GM19463 (cell line): Measurements from ENCODE around the gene EMCN.

Source experiments
- ATAC-seq: cut with Tn5 transposase; IDR thresholded peaks from one replicate; pipeline ENCODE4 v1.9.1; 2021; ENCODE audit warnings: mild to moderate bottlenecking, moderate library complexity; ENCODE audit not compliant: unreplicated experiment

The EMCN gene

GRCh38 chr4:100494166-100494565 is 23.7 kb downstream of the EMCN start:
- no peak for ATAC-seq

GRCh38 chr4:100493756-100494155 is 24.1 kb downstream of the EMCN start:
- ATAC-seq: no peak

GRCh38 chr4:100492129-100492528 is 25.7 kb downstream of the EMCN start:
- ATAC-seq: no peak

DNA sequence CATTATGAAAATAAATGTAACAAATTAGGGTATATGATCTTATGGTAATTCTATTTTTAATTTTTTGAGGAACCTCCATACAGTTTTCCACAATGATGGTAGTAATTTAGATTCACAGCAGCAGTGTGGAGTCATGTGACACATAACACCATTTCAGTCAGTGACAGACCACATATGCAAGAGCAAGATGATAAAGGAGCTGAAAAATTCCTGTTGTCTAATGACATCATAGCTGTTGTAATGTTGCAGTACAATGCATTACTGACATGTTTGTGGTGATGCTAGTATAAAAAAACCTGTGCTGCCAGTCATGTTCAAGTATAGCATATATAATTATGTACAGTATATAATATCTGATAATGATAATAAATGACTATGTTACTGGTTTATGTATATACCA is 28.5 kb downstream of the EMCN start:
- no peak for ATAC-seq

- no peak for ATAC-seq
Measured at GRCh38 chr4:100486496-100486895, 31.3 kb downstream of the EMCN start.

- no peak for ATAC-seq
Measured at GRCh38 chr4:100483796-100484195, 34.0 kb downstream of the EMCN start.

GRCh38 chr4:100479971-100480370 is 37.9 kb downstream of the EMCN start:
- ATAC-seq: no peak

- no peak for ATAC-seq
Measured at GRCh38 chr4:100469555-100469954, 48.3 kb downstream of the EMCN start.

DNA sequence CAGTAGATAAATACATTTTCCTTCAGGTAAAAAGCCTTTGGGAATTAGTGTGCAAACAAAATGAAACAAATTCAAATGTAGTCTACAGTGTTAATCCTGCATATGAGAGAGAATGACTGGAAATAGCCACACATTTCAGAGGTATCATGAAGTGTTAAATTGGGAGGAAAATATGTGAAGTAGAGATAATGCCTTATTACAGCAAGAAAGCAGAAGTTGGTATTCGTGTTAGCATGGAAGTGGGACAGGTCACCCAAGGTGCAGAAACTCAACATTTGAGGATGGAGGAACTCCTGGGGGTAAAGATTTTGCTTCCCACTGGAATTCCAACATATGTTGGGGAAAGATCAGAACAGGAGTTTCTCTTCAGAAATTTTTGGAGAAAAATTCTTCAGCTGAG is 51.3 kb downstream of the EMCN start:
- ATAC-seq: no peak

GRCh38 chr4:100461807-100462605 is 55.8 kb downstream of the EMCN start:
- ATAC-seq: no peak

GRCh38 chr4:100450449-100450848 is 67.4 kb downstream of the EMCN start:
- no peak for ATAC-seq

DNA sequence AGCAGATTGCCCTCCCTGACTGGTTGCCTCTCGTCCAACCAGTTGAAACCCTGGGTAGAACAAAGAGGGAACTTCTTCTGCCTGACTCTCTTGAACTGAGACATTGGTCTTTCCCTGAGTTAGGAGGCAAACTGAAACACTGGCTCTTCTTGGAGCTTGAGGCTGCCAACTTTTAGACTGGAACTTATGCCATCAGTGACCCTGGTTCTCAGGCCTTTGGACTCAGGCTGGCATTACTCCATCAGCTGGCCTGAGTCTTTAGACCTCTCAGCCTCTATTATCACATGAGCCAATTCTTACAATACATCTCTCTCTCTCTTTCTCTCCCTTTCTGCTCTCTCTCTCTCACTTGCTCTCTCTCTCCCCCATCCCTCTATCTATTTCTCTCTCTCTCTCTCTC is 86.4 kb downstream of the EMCN start:
- ATAC-seq: no peak

DNA sequence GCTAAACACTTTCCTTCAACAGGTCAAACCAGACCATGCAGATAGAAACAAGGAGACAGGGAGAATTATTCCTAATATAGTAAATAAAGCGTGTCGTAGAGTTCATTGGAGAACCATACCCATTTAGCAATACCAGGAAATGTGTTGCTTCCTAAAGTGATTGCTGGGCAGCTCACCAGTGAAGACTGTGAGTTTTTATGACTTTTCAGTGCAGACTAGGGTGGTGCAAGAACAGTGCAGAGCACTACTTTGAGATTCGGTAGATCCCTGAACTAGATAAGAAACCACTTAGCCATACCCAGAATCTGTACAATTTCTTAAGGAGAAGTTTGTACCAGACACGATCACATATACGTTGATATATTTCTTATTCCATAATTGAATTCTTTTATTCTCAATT is 87.4 kb downstream of the EMCN start:
- no peak for ATAC-seq

- ATAC-seq: no peak
Measured at GRCh38 chr4:100429616-100430015, 88.2 kb downstream of the EMCN start.

- ATAC-seq: no peak
Measured at GRCh38 chr4:100428051-100428450, 89.8 kb downstream of the EMCN start.

GRCh38 chr4:100424376-100424775 is 93.4 kb downstream of the EMCN start:
- no peak for ATAC-seq

DNA sequence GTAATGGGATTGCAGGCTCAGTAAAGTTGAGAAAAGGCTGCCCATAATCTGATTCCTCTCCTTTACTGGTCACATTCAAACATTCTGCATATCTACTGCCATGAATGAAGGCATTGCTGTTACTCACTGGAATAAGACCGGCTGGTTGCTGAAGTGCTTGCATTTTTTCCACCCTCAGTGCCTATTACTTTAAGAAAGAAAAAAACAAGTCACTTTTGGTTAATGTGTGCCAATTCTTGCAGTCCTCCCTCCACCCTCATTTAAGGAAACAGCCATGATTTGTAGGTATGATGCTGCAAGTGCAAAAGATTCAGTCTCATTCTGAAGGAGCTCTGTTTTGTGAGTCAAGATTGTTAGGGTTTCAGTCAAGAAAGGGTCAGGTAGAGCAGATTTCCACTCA is 94.9 kb downstream of the EMCN start:
- ATAC-seq: no peak

DNA sequence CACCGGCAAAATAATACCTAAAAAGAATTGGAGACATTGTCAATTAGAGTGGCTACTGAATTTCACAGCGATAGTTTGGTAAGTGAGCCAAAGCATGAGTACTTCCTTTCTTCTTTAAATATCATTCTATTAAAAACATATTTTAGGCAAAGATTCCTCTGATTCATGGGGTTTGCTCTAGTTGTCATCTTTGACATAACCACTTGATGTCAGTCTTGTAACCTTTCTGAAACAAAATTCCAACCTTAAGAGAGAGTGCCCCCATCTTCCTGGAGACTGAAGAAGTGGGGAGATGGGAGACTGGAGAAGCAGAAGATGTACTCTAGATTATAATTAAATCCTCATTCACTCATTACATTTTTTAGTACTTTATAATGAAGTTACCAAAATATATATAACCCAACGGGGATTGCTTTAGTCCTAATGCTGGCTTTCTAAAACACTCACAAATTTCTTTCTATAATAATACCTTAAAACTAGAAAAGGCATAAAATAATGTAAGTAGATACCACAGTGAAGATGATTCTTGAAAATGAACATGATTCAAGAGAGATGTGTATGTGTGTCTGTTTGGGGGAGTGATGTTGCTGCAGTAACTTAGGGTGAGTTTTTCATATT is 96.4 kb downstream of the EMCN start:
- no peak for ATAC-seq

GRCh38 chr4:100420571-100420970 is 97.3 kb downstream of the EMCN start:
- no peak for ATAC-seq

DNA sequence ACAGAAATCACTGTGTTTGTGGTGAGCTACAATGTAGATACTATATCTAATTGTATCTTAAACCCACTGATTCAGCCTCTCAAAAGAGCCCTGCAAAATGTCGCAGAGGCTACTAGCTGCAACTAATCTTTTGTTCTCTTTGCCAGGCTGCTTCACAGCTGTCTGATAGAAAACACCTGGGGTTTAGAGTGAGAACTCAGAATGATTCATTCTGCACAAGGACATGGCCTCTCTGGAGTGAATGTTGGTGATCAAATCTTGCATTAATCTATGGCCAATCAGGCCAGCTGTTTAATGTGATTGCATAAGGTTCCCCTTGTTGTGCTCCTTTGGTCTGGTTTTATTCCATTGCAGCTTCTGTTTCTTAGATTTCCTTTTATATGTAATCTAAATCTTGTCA is 100.3 kb downstream of the EMCN start:
- no peak for ATAC-seq

GRCh38 chr4:100414016-100414790 is 103.6 kb downstream of the EMCN start:
- no peak for ATAC-seq

DNA sequence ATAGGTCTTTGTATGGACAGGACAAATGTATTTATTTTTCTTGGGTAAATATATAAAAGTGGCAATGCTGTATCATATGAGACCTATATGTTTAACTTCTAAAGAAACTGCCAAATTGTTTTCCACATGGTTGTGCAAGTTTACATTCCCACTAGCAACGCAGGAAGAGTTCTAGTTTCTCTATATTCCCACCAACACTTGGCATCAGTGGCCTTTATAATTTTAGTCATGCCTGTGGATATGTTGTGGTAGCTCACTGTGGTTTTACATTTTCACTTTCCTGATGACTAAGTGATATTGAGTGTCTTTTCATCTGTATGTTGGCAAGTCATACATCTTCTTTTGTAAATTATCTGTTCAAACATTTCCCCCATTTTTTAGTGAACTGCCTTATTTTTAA is 126.0 kb downstream of the EMCN start:
- ATAC-seq: no peak
